Measurements from ENCODE around the gene HM13.
A peak's percentile ranks its signal among the peaks of the same experiment; 100 is the strongest.
"Not testable (repeated sequence)": the region's sequence is repeated elsewhere in the genome, so short reads cannot be mapped to it uniquely, and the experiment has no call there.

Gene HM13

DNA sequence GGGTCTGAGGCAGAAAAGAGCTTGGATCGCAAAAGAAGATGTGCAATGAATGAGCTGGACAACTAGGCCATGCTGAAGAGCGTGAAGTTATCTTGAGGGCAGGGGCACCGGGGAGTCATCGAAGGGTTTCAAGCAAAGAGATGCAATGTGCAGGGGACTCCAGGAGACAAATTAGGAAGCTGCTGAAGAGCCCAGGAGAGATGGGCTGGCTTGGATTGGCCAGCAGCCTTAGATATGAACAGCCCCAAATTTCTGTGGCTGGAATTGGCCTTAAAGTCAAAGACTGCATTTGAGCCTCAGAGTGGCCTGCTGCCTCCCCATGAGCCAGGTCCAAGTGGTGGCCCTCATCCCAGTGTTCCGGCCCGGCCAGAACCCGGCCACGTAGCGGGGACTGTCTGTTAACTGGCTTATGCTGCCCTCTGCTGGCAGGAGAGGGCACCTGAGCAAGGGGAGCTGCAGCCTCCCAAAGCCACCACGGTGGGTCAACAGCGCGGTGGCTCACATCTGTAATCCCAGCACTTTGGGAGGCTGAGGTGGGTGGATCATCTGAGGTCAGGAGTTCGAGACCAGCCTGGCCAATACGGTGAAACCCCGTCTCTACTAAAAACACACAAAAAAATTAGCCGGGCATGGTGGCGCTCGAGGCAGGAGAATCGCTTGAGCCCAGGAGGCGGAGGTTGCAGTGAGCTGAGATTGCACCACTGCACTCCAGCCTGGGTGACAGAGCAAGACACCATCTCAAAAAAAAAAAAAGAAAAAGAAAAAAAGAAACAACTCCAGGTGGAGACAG is 11.2 kb upstream of the HM13 start:
- peak; percentile 90 for DNase-seq

DNA sequence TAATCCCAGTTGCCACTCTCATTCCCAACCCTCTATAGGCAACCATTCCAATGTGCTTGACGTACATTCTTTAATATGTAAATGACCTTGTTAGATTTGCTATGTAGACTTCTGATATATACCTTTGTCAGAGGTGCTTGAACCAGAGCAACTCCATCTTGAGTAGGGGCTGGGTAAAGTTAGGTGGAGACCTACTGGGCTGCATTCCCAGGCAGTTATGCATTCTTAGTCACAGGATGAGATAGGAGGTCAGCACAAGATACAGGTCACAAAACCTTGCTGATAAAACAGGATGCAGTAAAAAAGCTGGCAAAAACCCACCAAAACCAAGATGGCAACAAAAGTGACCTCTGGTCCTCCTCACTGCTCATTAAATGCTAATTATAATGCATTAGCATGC is 8.3 kb upstream of the HM13 start:
- no peak for DNase-seq

GRCh38 chr20:31508517-31509244 is 5.6 kb upstream of the HM13 start:
- no peak for DNase-seq

DNA sequence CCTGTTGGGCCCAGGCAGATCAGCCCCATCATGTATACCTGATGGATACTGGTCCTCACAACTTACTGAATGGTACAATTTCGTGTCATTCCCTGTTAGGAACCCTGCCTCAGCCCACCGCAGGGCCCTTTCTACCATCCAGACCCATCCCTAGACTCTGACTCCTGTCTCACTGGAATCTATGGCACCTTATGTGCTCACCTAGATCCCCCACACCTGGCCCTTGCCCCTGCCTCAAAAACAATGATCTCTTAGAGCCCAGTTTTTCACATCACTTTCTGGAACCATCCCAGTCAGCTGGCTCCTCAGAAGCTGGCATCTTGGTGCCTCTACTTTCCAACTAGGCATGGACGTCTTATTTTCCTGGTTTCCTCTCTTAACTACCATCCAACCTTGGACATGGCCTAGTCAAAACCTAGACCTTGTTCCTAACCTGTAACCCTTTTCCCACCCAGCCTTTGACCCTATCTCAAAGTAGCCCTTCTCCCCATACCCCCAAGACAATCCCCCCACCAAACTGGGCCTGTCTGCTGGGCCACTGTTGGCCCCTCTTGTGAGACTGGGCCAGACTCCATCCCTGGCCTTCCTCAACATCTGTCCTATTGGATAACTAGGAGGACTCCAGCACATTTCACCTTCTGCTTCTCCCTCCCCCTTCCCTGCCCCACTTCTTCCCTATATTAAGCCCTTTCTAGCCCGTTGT is 981 bp downstream of the HM13 start:
- DNase-seq: no peak

DNA sequence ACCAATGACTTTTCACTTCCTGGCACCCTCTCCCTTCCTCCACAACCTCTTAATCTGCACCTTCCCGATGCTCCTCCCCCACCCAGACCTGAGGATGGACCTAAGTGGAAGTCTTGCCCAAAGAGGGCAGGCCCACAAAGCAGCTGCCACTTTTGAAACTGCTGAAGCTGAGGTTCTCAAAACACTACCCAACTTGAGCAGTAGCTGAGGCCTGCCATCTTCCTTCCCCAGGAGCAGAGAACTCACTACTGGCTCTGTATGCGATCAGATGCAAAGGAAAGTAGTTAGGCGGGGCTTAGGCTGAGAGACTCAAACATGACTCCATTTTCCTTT is 1.5 kb downstream of the HM13 start:
- DNase-seq: peak; percentile 62

- DNase-seq: no peak
Measured at GRCh38 chr20:31516166-31516565, 1.9 kb downstream of the HM13 start.

GRCh38 chr20:31516651-31517050 is 2.4 kb downstream of the HM13 start:
- DNase-seq: peak; percentile 66

DNA sequence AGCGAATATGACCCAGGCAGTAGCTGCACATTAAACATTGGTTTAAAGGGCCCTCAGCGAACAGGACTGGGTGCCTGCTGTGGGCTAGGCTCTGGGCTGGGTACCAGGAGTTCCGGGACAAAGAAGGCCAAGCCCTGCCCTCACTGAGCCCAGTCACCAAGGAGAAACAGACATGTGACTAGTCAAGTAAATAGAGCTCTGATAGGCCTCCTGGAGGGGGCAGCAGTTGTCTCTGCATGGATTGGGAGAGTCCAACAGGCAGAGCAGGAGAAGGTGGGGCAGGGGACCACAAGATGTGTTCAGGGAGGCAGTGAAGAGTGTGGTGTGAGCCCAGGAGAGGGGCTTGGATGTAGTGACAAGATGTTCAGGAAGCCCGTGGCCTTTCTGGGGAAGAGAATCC is 3.1 kb downstream of the HM13 start:
- DNase-seq: no peak

GRCh38 chr20:31521267-31521666 is 7.0 kb downstream of the HM13 start:
- not testable (repeated sequence) for DNase-seq

DNA sequence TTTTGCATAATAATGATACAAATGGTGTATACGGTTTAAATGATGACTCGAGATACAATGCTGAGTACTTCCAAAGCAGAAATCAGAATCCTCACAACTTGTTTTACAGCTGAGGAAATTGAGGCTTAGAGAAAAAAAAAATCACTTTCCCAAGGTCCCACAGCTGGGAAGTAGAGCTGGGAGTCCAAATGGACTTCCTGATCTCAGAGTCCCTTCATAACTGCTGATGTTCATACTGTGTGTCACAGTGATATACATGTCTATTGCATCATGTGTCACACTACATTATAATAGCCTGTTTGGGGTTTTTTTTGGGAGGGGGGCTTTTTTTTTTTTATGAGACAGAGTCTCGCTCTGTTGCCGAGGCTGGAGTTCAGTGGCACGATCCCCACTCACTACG is 8.5 kb downstream of the HM13 start:
- DNase-seq: no peak

GRCh38 chr20:31523361-31524283 is 9.4 kb downstream of the HM13 start:
- no peak for DNase-seq

DNA sequence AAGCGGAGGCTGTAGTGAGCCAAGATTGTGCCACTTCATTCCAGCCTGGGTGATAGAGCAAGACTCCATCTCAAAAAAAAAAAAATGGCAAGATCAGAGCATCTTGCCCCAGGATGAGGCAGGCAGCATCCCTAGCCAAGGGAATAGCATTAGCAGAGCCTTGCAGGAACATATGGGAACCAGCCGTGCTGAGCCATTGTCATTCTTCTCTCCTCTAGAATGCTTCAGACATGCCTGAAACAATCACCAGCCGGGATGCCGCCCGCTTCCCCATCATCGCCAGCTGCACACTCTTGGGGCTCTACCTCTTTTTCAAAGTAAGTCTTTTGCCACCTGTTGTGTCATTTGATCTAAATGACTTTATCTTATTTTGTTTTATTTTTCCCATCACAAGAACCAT is 13.0 kb downstream of the HM13 start:
- no peak for DNase-seq

GRCh38 chr20:31535298-31535697 is 21.1 kb downstream of the HM13 start:
- DNase-seq: no peak

DNA sequence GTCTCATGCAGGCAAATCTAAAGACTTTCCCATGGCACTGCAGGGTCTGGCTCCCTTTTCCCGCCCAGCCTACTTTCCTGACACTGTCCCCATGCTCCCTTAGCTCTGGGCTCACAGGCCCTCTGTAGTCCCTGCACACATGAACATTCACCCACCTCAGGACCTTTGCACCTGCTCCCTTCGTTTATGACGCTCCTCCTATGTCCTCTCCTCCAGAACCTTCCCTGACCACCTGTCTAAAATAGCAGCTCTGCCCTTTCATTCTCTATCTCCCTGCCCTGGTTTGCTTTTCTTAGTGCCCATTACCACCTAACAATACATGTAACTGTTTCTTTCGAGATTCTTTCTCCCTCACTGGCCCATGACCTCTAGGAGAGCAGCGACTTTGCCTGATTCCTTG is 22.3 kb downstream of the HM13 start:
- no peak for DNase-seq

DNA sequence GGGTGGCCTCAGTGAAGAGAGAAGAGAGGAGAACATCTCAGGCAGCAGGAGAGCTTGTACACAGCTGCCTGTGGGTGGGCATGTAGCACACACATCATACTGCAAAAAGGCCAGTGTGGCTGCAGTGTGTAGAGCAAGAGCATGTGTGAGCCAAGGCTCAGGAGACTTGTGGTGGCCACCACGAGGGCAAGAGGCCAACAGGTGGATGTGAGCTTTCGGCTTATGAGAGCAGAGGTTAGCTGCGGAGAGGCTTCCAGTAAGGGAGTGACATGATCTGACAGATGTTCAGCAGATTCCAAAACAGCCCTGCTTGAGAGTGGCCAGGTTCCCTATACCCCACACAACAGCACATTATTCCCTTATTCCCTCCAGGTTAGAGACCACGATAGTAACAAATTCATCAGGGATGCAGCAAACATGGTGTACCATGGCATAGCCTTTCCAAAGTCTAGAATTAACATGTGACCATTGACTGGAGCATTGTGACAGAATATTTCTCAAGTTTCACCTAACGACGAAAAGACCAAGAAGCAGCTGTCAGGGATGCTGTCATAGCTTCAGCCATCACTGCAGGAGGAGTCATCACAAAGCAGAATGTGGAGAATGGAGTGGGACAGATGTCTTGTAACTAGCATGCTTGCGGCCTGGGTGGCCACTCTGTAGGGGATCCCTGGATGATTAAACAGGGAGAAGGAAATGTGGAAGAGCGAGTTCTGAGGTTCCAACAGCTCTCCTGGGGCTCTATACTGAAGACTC is 23.1 kb downstream of the HM13 start:
- DNase-seq: no peak

GRCh38 chr20:31537890-31538289 is 23.6 kb downstream of the HM13 start:
- no peak for DNase-seq

DNA sequence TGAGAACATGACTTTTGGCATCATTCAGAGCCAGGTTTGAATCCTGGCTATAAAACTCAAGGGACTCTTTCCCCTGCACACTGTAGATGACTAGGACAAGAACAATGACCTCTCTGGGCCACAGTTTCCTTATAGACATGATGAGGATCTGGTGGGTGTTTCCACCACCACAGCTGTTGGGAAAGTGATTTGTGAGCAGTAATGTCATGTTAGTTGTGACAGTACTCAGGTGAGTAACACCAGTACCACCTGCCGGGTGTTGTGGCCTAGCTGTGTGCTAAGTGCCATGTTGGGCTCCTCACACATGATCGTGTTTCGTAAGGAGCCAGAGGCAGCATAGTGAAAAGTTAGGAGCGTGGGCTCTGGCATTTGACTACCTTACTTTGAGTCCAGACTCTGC is 24.1 kb downstream of the HM13 start:
- no peak for DNase-seq

GRCh38 chr20:31539636-31540035 is 25.4 kb downstream of the HM13 start:
- not testable (repeated sequence) for DNase-seq

DNA sequence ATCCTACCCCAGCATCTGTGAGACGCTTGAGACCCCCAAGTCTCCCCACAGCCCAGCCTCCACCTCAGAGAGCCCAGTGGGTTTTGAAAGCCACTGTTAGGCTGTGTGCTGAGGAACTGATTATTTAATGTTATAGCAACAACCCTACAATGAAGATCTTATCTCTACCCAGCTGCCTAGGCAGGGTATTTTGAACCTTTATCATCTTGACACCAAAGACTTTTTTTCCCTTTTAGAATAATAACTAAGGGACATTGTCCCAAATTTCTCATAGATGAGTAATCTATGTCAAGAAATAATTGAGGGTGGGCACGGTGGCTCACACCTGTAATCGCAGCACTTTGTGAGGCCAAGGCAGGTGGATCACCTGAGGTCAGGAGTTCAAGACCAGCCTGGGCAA is 26.2 kb downstream of the HM13 start:
- no peak for DNase-seq

- no peak for DNase-seq
Measured at GRCh38 chr20:31542201-31542842, 28.1 kb downstream of the HM13 start.

DNA sequence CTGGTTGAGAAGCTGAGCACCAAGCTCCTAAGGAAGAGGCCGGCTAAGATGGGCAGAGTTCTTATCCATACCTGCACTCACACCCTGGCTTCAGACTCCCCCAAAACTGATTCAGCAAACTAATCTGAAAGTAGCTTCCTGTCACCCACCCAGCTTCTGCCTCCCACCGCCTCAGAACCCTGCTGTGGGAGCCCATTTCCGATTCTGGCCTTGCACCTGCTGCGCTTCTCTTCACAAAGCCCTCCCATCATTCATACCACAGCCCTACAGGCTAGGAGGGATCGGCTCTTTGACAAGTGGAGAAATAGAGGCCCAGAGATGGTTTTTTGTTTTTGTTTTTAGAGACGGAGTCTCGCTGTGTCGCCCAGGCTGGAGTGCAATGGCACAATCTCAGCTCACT is 28.7 kb downstream of the HM13 start:
- DNase-seq: no peak
